ENCODE data around the gene TST.

DNA sequence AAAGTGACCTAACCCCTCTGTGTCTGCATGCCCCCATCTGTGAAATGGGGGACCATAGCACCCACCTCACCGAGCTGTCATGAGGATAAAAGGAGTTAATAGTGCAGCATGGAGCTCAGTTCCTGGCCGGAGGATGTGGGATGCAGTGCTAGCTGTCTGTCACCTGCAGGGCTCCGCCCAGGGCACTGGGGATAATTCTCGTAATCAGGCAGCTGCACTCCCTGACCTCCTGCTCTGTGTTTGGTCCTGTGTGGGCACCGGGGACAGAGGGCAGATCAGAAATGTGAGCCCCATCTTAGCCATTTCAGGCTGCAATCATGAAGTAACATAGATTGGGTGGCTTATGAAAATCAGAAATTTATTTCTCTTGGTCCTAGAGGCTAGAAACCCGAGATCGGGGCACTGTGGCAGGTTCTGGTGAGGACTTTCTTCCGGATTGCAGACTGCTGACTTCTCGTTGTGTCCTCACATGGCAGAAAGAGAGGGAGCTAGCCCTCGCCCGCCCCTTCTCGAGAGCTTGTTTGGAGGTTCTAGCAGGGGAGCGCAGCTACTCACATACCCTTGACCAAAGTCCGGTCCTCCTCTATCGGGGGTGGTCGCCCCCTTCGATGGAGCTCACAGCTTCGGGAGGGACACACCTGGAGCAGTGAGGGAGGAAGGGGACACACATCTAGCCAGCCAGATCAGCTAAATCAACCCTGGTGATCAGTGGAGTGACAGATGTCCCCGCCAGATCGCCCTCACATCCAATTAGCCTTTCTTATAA lies 35.5 kb upstream of the TST start:
- TF ChIP-seq POLR2AphosphoS5 (IDR thresholded peaks at IDR 0.05; ENCODE audit: low read depth) (no peak), SPI1 (IDR thresholded peaks at IDR 0.05; ENCODE audit: borderline replicate concordance, low read depth) (no peak)
- TF ChIP-seq, protein P1, sequence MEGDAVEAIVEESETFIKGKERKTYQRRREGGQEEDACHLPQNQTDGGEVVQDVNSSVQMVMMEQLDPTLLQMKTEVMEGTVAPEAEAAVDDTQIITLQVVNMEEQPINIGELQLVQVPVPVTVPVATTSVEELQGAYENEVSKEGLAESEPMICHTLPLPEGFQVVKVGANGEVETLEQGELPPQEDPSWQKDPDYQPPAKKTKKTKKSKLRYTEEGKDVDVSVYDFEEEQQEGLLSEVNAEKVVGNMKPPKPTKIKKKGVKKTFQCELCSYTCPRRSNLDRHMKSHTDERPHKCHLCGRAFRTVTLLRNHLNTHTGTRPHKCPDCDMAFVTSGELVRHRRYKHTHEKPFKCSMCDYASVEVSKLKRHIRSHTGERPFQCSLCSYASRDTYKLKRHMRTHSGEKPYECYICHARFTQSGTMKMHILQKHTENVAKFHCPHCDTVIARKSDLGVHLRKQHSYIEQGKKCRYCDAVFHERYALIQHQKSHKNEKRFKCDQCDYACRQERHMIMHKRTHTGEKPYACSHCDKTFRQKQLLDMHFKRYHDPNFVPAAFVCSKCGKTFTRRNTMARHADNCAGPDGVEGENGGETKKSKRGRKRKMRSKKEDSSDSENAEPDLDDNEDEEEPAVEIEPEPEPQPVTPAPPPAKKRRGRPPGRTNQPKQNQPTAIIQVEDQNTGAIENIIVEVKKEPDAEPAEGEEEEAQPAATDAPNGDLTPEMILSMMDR (IDR thresholded peaks at IDR 0.05; ENCODE audit: insufficient read depth, low read length) = no peak
